Aorta (tissue), 5 donors: Measurements from ENCODE around the gene LRP1B. TPM values are rescaled to one million over a fixed set of nuclear protein-coding genes. Genes with fewer than 3 reads are reported as not detected.
"Not testable (repeated sequence)": the region's sequence is repeated elsewhere in the genome, so short reads cannot be mapped to it uniquely, and the experiment has no call there.

Experiments used
- ATAC-seq: fragments of 200-7000 bp; cut with Tn5 transposase; one replicate; pipeline ENCODE4 v1.9.1; 2022; ENCODE audit warnings: moderate library complexity; ENCODE audit not compliant: low FRiP score
- DNase-seq, 2 donors: peaks; one replicate each; pipeline ENCODE4 v3.0.0-alpha.2; 2020
- H3K27ac ChIP-seq, 2 donors: one replicate each; pipeline ENCODE4 v1.5.1; 2013; ENCODE audit warnings: low read length in 2 of 2, mild to moderate bottlenecking in 2 of 2, moderate library complexity in 2 of 2, control low read depth in 1 of 2, inconsistent platforms in 1 of 2, low read depth in 1 of 2
- H3K27me3 ChIP-seq, 2 donors: one replicate each; pipeline ENCODE4 v1.6.1; 2013; ENCODE audit warnings: control low read depth in 1 of 2, low read length in 1 of 2, mild to moderate bottlenecking in 1 of 2, moderate library complexity in 1 of 2; ENCODE audit not compliant: insufficient read depth in 2 of 2, control insufficient read depth in 1 of 2
- H3K36me3 ChIP-seq, 2 donors: one replicate each; pipeline ENCODE4 v1.6.1; 2013; ENCODE audit warnings: control low read depth in 1 of 2, low read length in 1 of 2, mild to moderate bottlenecking in 1 of 2; ENCODE audit not compliant: insufficient read depth in 2 of 2, control insufficient read depth in 1 of 2
- H3K4me1 ChIP-seq, 2 donors: one replicate each; pipeline ENCODE4 v1.6.1; 2013; ENCODE audit warnings: low read length in 2 of 2, control low read depth in 1 of 2, mild to moderate bottlenecking in 1 of 2, moderate library complexity in 1 of 2; ENCODE audit not compliant: insufficient read depth in 2 of 2, control insufficient read depth in 1 of 2
- H3K4me3 ChIP-seq, 2 donors: one replicate each; pipeline ENCODE4 v1.5.1; 2013; ENCODE audit warnings: low read length in 2 of 2, control low read depth in 1 of 2, mild to moderate bottlenecking in 1 of 2
- H3K9me3 ChIP-seq: one replicate; pipeline ENCODE4 v1.6.1; 2013; ENCODE audit warnings: mild to moderate bottlenecking, low read length; ENCODE audit not compliant: control insufficient read depth
- WGBS, 2 donors: extraction: QIAGEN DNeasy Blood & Tissue Kit; methylation state at CpG; one replicate each; pipeline ENCODE4 v1.1.7; 2013; 5-methylcytosine and 5-hydroxymethylcytosine counted together
- intact Hi-C, 2 donors: fragments of 100-400 bp; cut with DNase I; formaldehyde crosslinking; loops; one replicate each; pipeline versions ENCODE4 v1.14.2 to v1.15.0; 2022
- polyA plus RNA-seq, 2 donors: library from polyadenylated mRNA; stranded (reverse); fragments of 200-250 nt; gene quantifications; one replicate each; pipeline ENCODE4 v1.2.3, GENCODE V29; 2013
- total RNA-seq, 2 donors: library from RNA; stranded (reverse); fragmentation: NEBNext Ultra II Directional; extraction: Animal tissue kit (Norgen Biotek cat#: 25700); gene quantifications; one replicate each; pipeline ENCODE4 v1.2.1, GENCODE V29; 2021
- donor health status: healthy with polysubstance abuse.
- donor health status: Bipolar disorder and iron deficiency.
- donor health status: DM: no; HTN: no; CAD: no.
- donor health status: DM: no; HTN: no; CAD: no.
- donor health status: DM: yes; HTN: yes; CAD: no.

The LRP1B gene
- total and polyA plus RNA-seq, 4 donors: 0.33 to 0.94 TPM; not detected in 2

DNA sequence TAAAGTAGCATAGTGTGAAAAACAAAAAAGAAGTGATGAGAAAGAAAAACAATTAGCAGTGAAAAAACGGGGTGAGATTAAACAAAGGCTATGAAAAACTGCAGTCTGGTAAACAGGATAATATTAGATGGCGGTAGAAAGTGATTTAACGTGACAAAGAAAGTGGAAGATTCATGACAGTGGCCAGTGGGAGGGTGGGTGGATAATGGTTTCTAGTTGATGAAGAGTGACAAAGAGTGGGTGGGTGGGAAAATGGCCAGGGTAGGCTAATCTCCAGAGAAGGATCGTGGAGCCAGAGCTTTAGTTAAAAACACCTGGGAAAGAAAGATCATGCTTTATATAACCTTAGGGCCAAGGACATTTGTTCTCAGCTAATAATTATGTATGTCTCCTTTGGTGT lies 1667.8 kb downstream of the LRP1B start:
- 82 to 84% methylated on average over 4 of the region's 4 CpGs for WGBS, 2 donors

DNA sequence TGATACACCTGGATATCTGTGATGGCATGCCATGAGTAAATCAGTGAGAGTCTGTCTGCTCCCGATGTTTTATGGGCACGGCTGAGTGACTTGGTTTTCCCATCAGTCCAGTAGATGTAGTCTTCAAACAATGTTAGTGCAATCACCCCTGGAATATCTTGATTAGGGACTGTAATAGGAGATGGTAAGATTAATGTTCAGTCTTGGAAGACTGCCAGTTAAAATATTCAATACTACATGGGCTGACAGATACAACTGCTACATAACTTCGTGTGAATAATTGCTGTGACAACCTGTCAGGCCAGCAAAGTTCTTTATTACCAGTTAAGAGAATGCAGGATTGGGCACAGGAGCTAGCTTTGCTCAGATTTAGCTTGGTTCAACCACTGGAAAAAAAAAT lies 1673.3 kb downstream of the LRP1B start:
- ATAC-seq: no peak
- no peak overlapping the region for H3K4me3 ChIP-seq
- H3K36me3 ChIP-seq: no peaks in the 10 kb centered on the region
- WGBS, 2 donors: 32 to 41% methylated on average over 3 of the region's 3 CpGs
- no peaks in the 10 kb centered on the region for H3K27me3 ChIP-seq
- no peaks in the 10 kb centered on the region for H3K9me3 ChIP-seq
- DNase-seq: no peak
- intact Hi-C loops: no loop called here
- no peak overlapping the region for H3K27ac ChIP-seq
- H3K4me1 ChIP-seq: peaks cover 0 to 4% of the 10 kb centered on the region in 2 donors

More for the DNA sequence above, 1667.8 kb downstream of the LRP1B start:
- Histone ChIP-seq H3K36me3 (no peaks in the 10 kb centered on the region), H3K27me3 (no peaks in the 10 kb centered on the region), H3K27ac (no peak overlapping the region), H3K4me3 (no peak overlapping the region), H3K4me1 (no peaks in the 10 kb centered on the region), H3K9me3 (no peaks in the 10 kb centered on the region)
- DNase-seq: no peak
- ATAC-seq: no peak
- intact Hi-C loops: no loop called here

DNA sequence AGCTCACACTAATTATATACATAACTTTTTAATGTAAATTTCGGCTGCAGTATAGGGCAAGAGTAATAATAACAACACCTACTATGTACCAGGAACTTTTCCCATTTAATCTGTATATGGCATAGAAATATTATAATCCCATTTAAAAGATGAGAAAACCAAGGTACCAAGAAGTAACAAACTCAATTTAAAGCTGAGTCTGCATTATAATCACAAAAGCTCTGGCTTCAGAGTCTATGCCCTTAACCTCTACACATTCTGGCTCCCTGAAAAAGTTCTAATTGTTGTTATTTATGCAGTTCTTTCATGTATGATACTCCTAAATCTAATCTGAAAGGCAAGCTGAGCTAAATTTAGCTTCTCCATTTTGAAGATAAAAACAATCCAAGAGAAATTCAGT lies 1675.5 kb downstream of the LRP1B start:
- no peaks in the 10 kb centered on the region for H3K9me3 ChIP-seq
- WGBS, 2 donors: 17 to 21% methylated on average over 1 of the region's 1 CpG
- H3K36me3 ChIP-seq: no peaks in the 10 kb centered on the region
- DNase-seq (no peak), ATAC-seq (no peak)
- peak overlapping the region in 1 of 2 donors; percentile 67 for H3K27ac ChIP-seq
- H3K4me1 ChIP-seq: peaks cover 0 to 4% of the 10 kb centered on the region in 2 donors
- H3K4me3 ChIP-seq: no peak overlapping the region
- H3K27me3 ChIP-seq: no peaks in the 10 kb centered on the region
- intact Hi-C loops: no loop called here

DNA sequence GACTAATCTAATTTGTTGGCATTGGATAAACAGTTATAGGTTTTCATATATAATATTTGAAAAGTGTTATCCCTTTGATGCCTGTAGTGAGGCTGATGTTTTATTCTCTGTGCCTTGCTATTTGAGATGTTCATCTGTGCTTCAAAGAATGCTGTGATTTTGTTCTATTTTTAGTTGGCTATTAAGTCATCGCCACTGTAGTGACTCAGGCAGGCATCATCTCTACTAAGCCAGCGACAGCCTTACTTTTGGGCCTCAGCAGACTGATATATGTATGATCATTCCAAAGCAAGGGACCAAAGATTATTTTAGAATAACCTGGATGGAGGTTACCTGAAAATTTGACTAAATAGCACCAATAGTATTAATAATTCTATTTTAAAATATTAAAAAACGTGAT lies 1676.1 kb downstream of the LRP1B start:
- H3K9me3 ChIP-seq: no peaks in the 10 kb centered on the region
- no peak for DNase-seq
- H3K27ac ChIP-seq: no peak overlapping the region
- H3K4me1 ChIP-seq: peaks cover 0 to 4% of the 10 kb centered on the region in 2 donors
- intact Hi-C loops: no loop called here
- ATAC-seq: peak; percentile 70
- H3K4me3 ChIP-seq: no peak overlapping the region
- WGBS, 2 donors: 5 to 8% methylated on average over 3 of the region's 3 CpGs
- H3K27me3 ChIP-seq: no peaks in the 10 kb centered on the region
- H3K36me3 ChIP-seq: no peaks in the 10 kb centered on the region

GRCh38 chr2:140451324-140451723 lies 1679.5 kb downstream of the LRP1B start:
- intact Hi-C loops: no loop called here
- Histone ChIP-seq H3K9me3 (no peaks in the 10 kb centered on the region), H3K27ac (no peak overlapping the region), H3K4me3 (no peak overlapping the region), H3K27me3 (no peaks in the 10 kb centered on the region), H3K4me1 (no peaks in the 10 kb centered on the region), H3K36me3 (no peaks in the 10 kb centered on the region)
- DNase-seq (no peak), ATAC-seq (no peak)

DNA sequence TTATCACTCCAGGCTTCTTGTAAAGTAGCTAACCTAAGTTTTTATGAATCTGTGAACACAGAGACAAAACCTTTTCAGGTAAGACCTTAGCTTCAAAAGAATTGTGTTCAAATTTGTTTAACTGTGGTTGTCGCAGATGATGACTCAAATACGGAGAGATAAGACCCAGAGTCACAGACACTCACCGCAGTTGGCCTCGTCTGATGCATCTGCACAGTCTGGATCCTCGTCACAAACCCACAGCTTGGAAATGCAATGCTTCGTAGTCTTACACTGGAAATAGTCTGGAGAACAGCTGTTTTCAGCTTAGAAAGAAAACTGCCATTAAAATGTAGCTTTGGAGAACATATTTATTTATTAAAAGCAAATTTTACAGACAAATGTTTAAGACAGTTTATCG lies 1688.5 kb downstream of the LRP1B start:
- DNase-seq: no peak
- ATAC-seq: no peak
- intact Hi-C loops: no loop called here

DNA sequence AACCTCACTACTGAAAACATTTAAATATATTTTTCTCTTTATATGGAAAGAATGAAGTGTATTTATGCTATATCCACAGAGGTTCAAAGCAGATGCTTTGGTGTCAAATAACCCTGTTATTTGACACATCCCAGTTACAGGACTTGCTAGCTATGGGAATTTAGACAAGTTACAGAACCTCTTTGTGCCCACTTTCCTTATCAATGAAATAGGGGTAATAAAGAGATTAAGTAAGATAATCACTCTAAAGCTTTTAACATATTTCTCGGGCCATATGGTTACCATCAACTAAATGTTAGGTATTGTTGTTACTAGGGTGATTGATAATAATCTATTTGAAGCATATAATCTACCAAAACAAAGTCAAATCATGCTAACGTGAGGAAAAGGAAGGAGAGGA lies 1690.0 kb downstream of the LRP1B start:
- ATAC-seq (no peak), DNase-seq (no peak)
- 27 to 33% methylated on average over 2 of the region's 2 CpGs for WGBS, 2 donors
- no peak overlapping the region for H3K4me3 ChIP-seq
- H3K36me3 ChIP-seq: no peaks in the 10 kb centered on the region
- intact Hi-C loops: no loop called here
- H3K4me1 ChIP-seq: no peaks in the 10 kb centered on the region
- no peaks in the 10 kb centered on the region for H3K27me3 ChIP-seq
- no peaks in the 10 kb centered on the region for H3K9me3 ChIP-seq
- no peak overlapping the region for H3K27ac ChIP-seq

More for the DNA sequence above, 1688.5 kb downstream of the LRP1B start:
- no peaks in the 10 kb centered on the region for H3K9me3 ChIP-seq
- no peaks in the 10 kb centered on the region for H3K4me1 ChIP-seq
- H3K36me3 ChIP-seq: no peaks in the 10 kb centered on the region
- WGBS, 2 donors: 82 to 87% methylated on average over 7 of the region's 7 CpGs
- no peaks in the 10 kb centered on the region for H3K27me3 ChIP-seq
- H3K27ac ChIP-seq: no peak overlapping the region
- H3K4me3 ChIP-seq: no peak overlapping the region

GRCh38 chr2:140436936-140437335 lies 1693.9 kb downstream of the LRP1B start:
- H3K36me3 ChIP-seq: no peaks in the 10 kb centered on the region
- no peak overlapping the region for H3K4me3 ChIP-seq
- DNase-seq: no peak
- 71% methylated on average over 5 of the region's 5 CpGs for WGBS, 2 donors
- ATAC-seq: peak; percentile 29
- H3K27me3 ChIP-seq: no peaks in the 10 kb centered on the region
- intact Hi-C loops: no loop called here
- H3K9me3 ChIP-seq: no peaks in the 10 kb centered on the region
- H3K4me1 ChIP-seq: no peaks in the 10 kb centered on the region
- no peak overlapping the region for H3K27ac ChIP-seq

GRCh38 chr2:140427033-140427432 lies 1703.8 kb downstream of the LRP1B start:
- DNase-seq: not testable (repeated sequence)
- WGBS, 2 donors: 93 to 94% methylated on average over 18 of the region's 18 CpGs

More at GRCh38 chr2:140427033-140427432, 1703.8 kb downstream of the LRP1B start:
- H3K27ac ChIP-seq, H3K4me3 ChIP-seq, intact Hi-C loops, H3K36me3 ChIP-seq, H3K27me3 ChIP-seq, H3K9me3 ChIP-seq, ATAC-seq, H3K4me1 ChIP-seq: not testable (repeated sequence)
